Measurements from ENCODE around the gene BAG5.

GRCh38 chr14:103519043-103519836 lies 43.2 kb downstream of the BAG5 start:
- TF ChIP-seq CTCF (IDR thresholded peaks at IDR 0.05): no peak
- TF ChIP-seq POLR2AphosphoS5 (IDR thresholded peaks at IDR 0.05): peak in 3 of 4 donors; percentile 6 to 73 (median 15)

All from sigmoid colon (tissue), 4 donors.